Transverse colon (tissue), 3 donors: ENCODE measurements around the gene LCLAT1.

Experiments
- POLR2A ChIP-seq: fragments of 450-650 bp; IDR thresholded peaks from one replicate; pipeline ENCODE4 v1.6.1; 2016; ENCODE audit warnings: antibody characterized with exemption, mild to moderate bottlenecking, moderate library complexity
- TF ChIP-seq, protein P1 (sequence below), 5 experiments: fragments of 200-600 bp in 3 of 5; fragments of 450-650 bp in 2 of 5; sonication (generic) in 3 of 5; IDR thresholded peaks; 1 replicate in 2 of 5; 2 replicates in 3 of 5; pipeline ENCODE4 v1.5.1; 2016 to 2017; ENCODE audit warnings: antibody characterized with exemption in 5 of 5, inconsistent platforms in 3 of 5, mild to moderate bottlenecking in 2 of 5, moderate library complexity in 1 of 5

DNA sequence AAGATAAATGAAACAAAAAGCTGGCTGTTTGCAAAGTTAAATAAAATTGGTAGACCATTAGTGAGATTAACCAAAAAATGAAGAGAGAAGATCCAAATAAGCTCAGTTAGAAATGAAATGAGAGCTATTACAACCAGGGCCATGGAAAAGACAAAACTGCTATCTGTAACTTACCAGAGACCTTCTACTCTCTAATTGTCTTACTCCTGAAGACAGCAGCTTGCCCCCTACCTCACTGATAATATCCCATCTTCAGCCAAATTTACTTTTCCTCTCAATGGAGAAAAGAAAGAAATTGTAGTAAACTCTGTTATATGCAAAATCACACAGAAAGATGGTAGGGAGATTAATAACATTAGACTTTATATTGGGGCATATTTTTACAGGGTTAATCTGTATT is 178.2 kb downstream of the LCLAT1 start:
- TF ChIP-seq POLR2A: no peak
- TF ChIP-seq, protein P1, sequence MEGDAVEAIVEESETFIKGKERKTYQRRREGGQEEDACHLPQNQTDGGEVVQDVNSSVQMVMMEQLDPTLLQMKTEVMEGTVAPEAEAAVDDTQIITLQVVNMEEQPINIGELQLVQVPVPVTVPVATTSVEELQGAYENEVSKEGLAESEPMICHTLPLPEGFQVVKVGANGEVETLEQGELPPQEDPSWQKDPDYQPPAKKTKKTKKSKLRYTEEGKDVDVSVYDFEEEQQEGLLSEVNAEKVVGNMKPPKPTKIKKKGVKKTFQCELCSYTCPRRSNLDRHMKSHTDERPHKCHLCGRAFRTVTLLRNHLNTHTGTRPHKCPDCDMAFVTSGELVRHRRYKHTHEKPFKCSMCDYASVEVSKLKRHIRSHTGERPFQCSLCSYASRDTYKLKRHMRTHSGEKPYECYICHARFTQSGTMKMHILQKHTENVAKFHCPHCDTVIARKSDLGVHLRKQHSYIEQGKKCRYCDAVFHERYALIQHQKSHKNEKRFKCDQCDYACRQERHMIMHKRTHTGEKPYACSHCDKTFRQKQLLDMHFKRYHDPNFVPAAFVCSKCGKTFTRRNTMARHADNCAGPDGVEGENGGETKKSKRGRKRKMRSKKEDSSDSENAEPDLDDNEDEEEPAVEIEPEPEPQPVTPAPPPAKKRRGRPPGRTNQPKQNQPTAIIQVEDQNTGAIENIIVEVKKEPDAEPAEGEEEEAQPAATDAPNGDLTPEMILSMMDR (IDR thresholded peaks at IDR 0.05): no peak
